CD4-positive, alpha-beta T cell treated with Interleukin-12 subunit alpha and Interleukin-12 subunit beta, for 1 hour (primary cell): ENCODE results near the gene RPL36AL.
"Not testable (repeated sequence)": the region's sequence is repeated elsewhere in the genome, so short reads cannot be mapped to it uniquely, and the experiment has no call there.

ENCODE experiments used
- DNase-seq: peaks from one replicate; pipeline ENCODE4 v3.0.0-alpha.2; 2020

RPL36AL gene

GRCh38 chr14:49620182-49621113 lies at the start of gene RPL36AL, which contains the start of gene MGAT2:
TSS of gene RPL36AL (minus strand) at chr14:49620626. CDS start at chr14:49619104, 1,522 bp downstream.
TSS of gene MGAT2 (plus strand) at chr14:49620799. CDS start at chr14:49621269, 470 bp downstream.
- peak; percentile 95 for DNase-seq

- DNase-seq = no peak
Observed at GRCh38 chr14:49659526-49660455, 39.4 kb upstream of the RPL36AL start.

GRCh38 chr14:49657500-49657899 lies 37.1 kb upstream of the RPL36AL start:
- DNase-seq = not testable (repeated sequence)

- DNase-seq = no peak
Observed at GRCh38 chr14:49654511-49654910, 34.1 kb upstream of the RPL36AL start.

GRCh38 chr14:49653508-49653907 lies 33.1 kb upstream of the RPL36AL start:
- DNase-seq = no peak

- no peak for DNase-seq
Observed at GRCh38 chr14:49642163-49642562, 21.7 kb upstream of the RPL36AL start.

- DNase-seq = no peak
Observed at GRCh38 chr14:49641697-49642129, 21.3 kb upstream of the RPL36AL start.

GRCh38 chr14:49640540-49641417 lies 20.4 kb upstream of the RPL36AL start:
- no peak for DNase-seq

GRCh38 chr14:49637534-49638078 lies 17.2 kb upstream of the RPL36AL start:
- DNase-seq = no peak

- no peak for DNase-seq
Observed at GRCh38 chr14:49636866-49637265, 16.4 kb upstream of the RPL36AL start.

GRCh38 chr14:49634547-49635334 lies 14.3 kb upstream of the RPL36AL start, which contains the start of gene DNAAF2:
TSS of gene DNAAF2 (minus strand) at chr14:49635244. CDS start at chr14:49635149, 95 bp downstream.
- peak; percentile 81 for DNase-seq

- DNase-seq = peak; percentile 96
Observed at GRCh38 chr14:49633640-49634546, 13.5 kb upstream of the RPL36AL start.

GRCh38 chr14:49623941-49624839 lies 3.8 kb upstream of the RPL36AL start:
- DNase-seq = peak; percentile 71

- DNase-seq = no peak
Observed at GRCh38 chr14:49623387-49623786, 3.0 kb upstream of the RPL36AL start.

- no peak for DNase-seq
Observed at GRCh38 chr14:49622022-49622607, 1.7 kb upstream of the RPL36AL start.

- DNase-seq = no peak
Observed at GRCh38 chr14:49621114-49621881, 872 bp upstream of the RPL36AL start.

GRCh38 chr14:49619730-49620129 lies 696 bp downstream of the RPL36AL start:
- no peak for DNase-seq
